Measurements from ENCODE around the gene AIPL1. TPM values are rescaled to one million over a fixed set of nuclear protein-coding genes. Genes with fewer than 3 reads are reported as not detected.
"Not testable (repeated sequence)": the region's sequence is repeated elsewhere in the genome, so short reads cannot be mapped to it uniquely, and the experiment has no call there.

Gene AIPL1
- under 1 TPM in 1 of 3 donors, not detected in 2; 0.06 TPM for polyA plus RNA-seq (ENCODE audit: insufficient read length in 3 of 3)
- long read RNA-seq, donor 1 = 0 reads
- long read RNA-seq, donor 2 = 0 reads
- long read RNA-seq, donor 3 = 0 reads
- long read RNA-seq, donor 4 = 0 reads
- long read RNA-seq, donor 5 = 0 reads
- long read RNA-seq, donor 6 = 0 reads
- long read RNA-seq, donor 7 = 0 reads
- long read RNA-seq, donor 8 = 0 reads
- long read RNA-seq, donor 9 = 0 reads
- long read RNA-seq, donor 10 = 0 reads
- long read RNA-seq, donor 11 = 0 reads
- long read RNA-seq, donor 12 = 0 reads
- long read RNA-seq, donor 13 = 0 reads
- long read RNA-seq, donor 14 = 0 reads
- long read RNA-seq, donor 15 = 0 reads
- long read RNA-seq, donor 16 = 0 reads

GRCh38 chr17:6435051-6435450, at the start of gene AIPL1:
Gene AIPL1, minus strand, starts transcription at chr17:6435121. Its CDS starts 17 bp downstream, at chr17:6435104.
- no peak for DNase-seq

GRCh38 chr17:6483507-6483906, 48.6 kb upstream of the AIPL1 start:
- no peak for DNase-seq

- DNase-seq = not testable (repeated sequence)
Measured at GRCh38 chr17:6482796-6483195, 47.9 kb upstream of the AIPL1 start.

GRCh38 chr17:6482105-6482455, 47.2 kb upstream of the AIPL1 start:
- DNase-seq = no peak

- DNase-seq = no peak
Measured at GRCh38 chr17:6480303-6480675, 45.4 kb upstream of the AIPL1 start.

GRCh38 chr17:6479622-6480302, 44.8 kb upstream of the AIPL1 start:
- no peak for DNase-seq

GRCh38 chr17:6478486-6478885, 43.6 kb upstream of the AIPL1 start:
- no peak for DNase-seq

GRCh38 chr17:6477831-6478383, 43.0 kb upstream of the AIPL1 start:
- no peak for DNase-seq

GRCh38 chr17:6476810-6477179, 41.9 kb upstream of the AIPL1 start:
- no peak for DNase-seq

GRCh38 chr17:6476076-6476809, 41.3 kb upstream of the AIPL1 start:
- no peak for DNase-seq

GRCh38 chr17:6475411-6475810, 40.5 kb upstream of the AIPL1 start:
- DNase-seq = no peak

GRCh38 chr17:6474906-6475305, 40.0 kb upstream of the AIPL1 start:
- no peak for DNase-seq

- DNase-seq = no peak
Measured at GRCh38 chr17:6474376-6474775, 39.5 kb upstream of the AIPL1 start.

GRCh38 chr17:6473128-6473767, 38.3 kb upstream of the AIPL1 start:
- peak; percentile 66 for DNase-seq

- DNase-seq = no peak
Measured at GRCh38 chr17:6472517-6472916, 37.6 kb upstream of the AIPL1 start.

GRCh38 chr17:6471531-6472465, 36.9 kb upstream of the AIPL1 start:
- DNase-seq = no peak

- no peak for DNase-seq
Measured at GRCh38 chr17:6470751-6471521, 36.0 kb upstream of the AIPL1 start.

- DNase-seq = no peak
Measured at GRCh38 chr17:6470146-6470718, 35.3 kb upstream of the AIPL1 start.

GRCh38 chr17:6468051-6468790, 33.3 kb upstream of the AIPL1 start:
- DNase-seq = no peak
